Cardiac muscle cell (in vitro differentiated cells and primary cell): ENCODE measurements around the gene ZNF609. TPM values are rescaled to one million over a fixed set of nuclear protein-coding genes. Genes with fewer than 3 reads are reported as not detected.
A peak's percentile ranks its signal among the peaks of the same experiment; 100 is the strongest.

Experiments used
- DNase-seq, 2 donors: peaks; one replicate each; pipeline versions ENCODE4 v3.0.0 to v3.0.0-alpha.2; 2010 to 2017; ENCODE audit warnings: low read depth in 1 of 2, low spot score in 1 of 2
- H3K27ac ChIP-seq: fragments of 200-600 bp; sonication (generic); 2 replicates; pipeline ENCODE4 v1.5.1; 2016
- H3K27me3 ChIP-seq: fragments of 200-600 bp; sonication (generic); 2 replicates; pipeline ENCODE4 v1.6.0; 2016; ENCODE audit warnings: control low read depth
- H3K36me3 ChIP-seq: fragments of 200-600 bp; sonication (generic); 2 replicates; pipeline ENCODE4 v1.5.1; 2016; ENCODE audit warnings: control low read depth
- H3K4me1 ChIP-seq: fragments of 200-600 bp; sonication (generic); 2 replicates; pipeline ENCODE4 v1.8.1; 2017; ENCODE audit warnings: low read depth, mild to moderate bottlenecking, mixed run types
- H3K4me3 ChIP-seq: fragments of 200-600 bp; sonication (generic); 2 replicates; pipeline ENCODE4 v1.5.1; 2016; ENCODE audit warnings: mild to moderate bottlenecking
- H3K9me3 ChIP-seq: fragments of 200-600 bp; sonication (generic); 2 replicates; pipeline ENCODE4 v1.5.1; 2017; ENCODE audit warnings: low read depth, mild to moderate bottlenecking, control low read depth
- CTCF ChIP-seq: IDR thresholded peaks from 2 replicates; pipeline ENCODE4 v1.5.1; 2012; ENCODE audit warnings: low read depth, mild to moderate bottlenecking, low read length
- polyA plus RNA-seq: library from polyadenylated mRNA; unstranded; fragments of >200 nt; fragmentation: Nextera tagmentation; extraction: Ambion mirVana; gene quantifications from 2 replicates; pipeline ENCODE4 v1.2.1, GENCODE V29; 2016
- total RNA-seq: library from RNA; depleted of rRNA; stranded (reverse); fragments of >200 nt; gene quantifications from 2 replicates; pipeline ENCODE4 v1.2.3, GENCODE V29; 2016

The ZNF609 gene
- total and polyA plus RNA-seq, 2 experiments from 2014 or later: 25.6 to 41.4 TPM

GRCh38 chr15:64611085-64611725 is 150.8 kb downstream of the ZNF609 start:
- Histone ChIP-seq H3K36me3 (no peaks in the 10 kb centered on the region), H3K4me3 (no peak overlapping the region), H3K9me3 (no peaks in the 10 kb centered on the region), H3K27me3 (no peaks in the 10 kb centered on the region), H3K4me1 (peaks cover 7% of the 10 kb centered on the region), H3K27ac (peak overlapping the region; percentile 28)
- TF ChIP-seq CTCF: no peak
- DNase-seq: peak in 1 of 2 donors; percentile 23

GRCh38 chr15:64614519-64614918 is 154.1 kb downstream of the ZNF609 start:
- H3K36me3 ChIP-seq: no peaks in the 10 kb centered on the region
- TF ChIP-seq CTCF: no peak
- DNase-seq: no peak
- no peak overlapping the region for H3K27ac ChIP-seq
- H3K4me1 ChIP-seq: peaks cover 8% of the 10 kb centered on the region
- H3K9me3 ChIP-seq: no peaks in the 10 kb centered on the region
- H3K4me3 ChIP-seq: no peak overlapping the region
- H3K27me3 ChIP-seq: no peaks in the 10 kb centered on the region

- Histone ChIP-seq H3K27me3 (no peaks in the 10 kb centered on the region), H3K27ac (no peak overlapping the region), H3K4me1 (peaks cover 25% of the 10 kb centered on the region), H3K36me3 (no peaks in the 10 kb centered on the region), H3K9me3 (no peaks in the 10 kb centered on the region), H3K4me3 (no peak overlapping the region)
- DNase-seq: no peak
- TF ChIP-seq CTCF: no peak
Observed at GRCh38 chr15:64617727-64618126, 157.3 kb downstream of the ZNF609 start.

- no peak for DNase-seq
- peaks cover 27% of the 10 kb centered on the region for H3K4me1 ChIP-seq
- no peak overlapping the region for H3K27ac ChIP-seq
- no peaks in the 10 kb centered on the region for H3K27me3 ChIP-seq
- H3K36me3 ChIP-seq: no peaks in the 10 kb centered on the region
- no peaks in the 10 kb centered on the region for H3K9me3 ChIP-seq
- no peak for TF ChIP-seq CTCF
- no peak overlapping the region for H3K4me3 ChIP-seq
Observed at GRCh38 chr15:64618138-64618537, 157.8 kb downstream of the ZNF609 start.

- H3K36me3 ChIP-seq: no peaks in the 10 kb centered on the region
Observed at GRCh38 chr15:64618540-64618939, 158.2 kb downstream of the ZNF609 start.

More at GRCh38 chr15:64618540-64618939, 158.2 kb downstream of the ZNF609 start:
- Histone ChIP-seq H3K9me3 (no peaks in the 10 kb centered on the region), H3K4me1 (peaks cover 27% of the 10 kb centered on the region), H3K27me3 (no peaks in the 10 kb centered on the region), H3K27ac (no peak overlapping the region), H3K4me3 (no peak overlapping the region)
- DNase-seq: no peak
- no peak for TF ChIP-seq CTCF
